Central memory CD8-positive, alpha-beta T cell (primary cell): ENCODE measurements around the gene ANKRD44.
A peak's percentile ranks its signal among the peaks of the same experiment; 100 is the strongest.

Source experiments
- ATAC-seq: fragments of 150-1000 bp; cut with Tn5 transposase; replicated peaks from 2 replicates; pipeline ENCODE4 v1.10.0; 2022; ENCODE audit warnings: mild to moderate bottlenecking, moderate FRiP score, moderate number of reproducible peaks; ENCODE audit not compliant: poor library complexity, severe bottlenecking; ENCODE audit errors: extremely low read depth
- DNase-seq, 2 donors: peaks; one replicate each; pipeline ENCODE4 v3.0.0; 2021; ENCODE audit warnings: low spot score in 2 of 2
- H3K27ac Mint-ChIP-seq: one replicate; pipeline ENCODE4 v1.8.0; 2022; ENCODE audit warnings: low read depth, mild to moderate bottlenecking, moderate library complexity, mixed read lengths
- H3K27me3 Mint-ChIP-seq: one replicate; pipeline ENCODE4 v1.8.0; 2022; ENCODE audit warnings: mixed read lengths
- H3K36me3 Mint-ChIP-seq: one replicate; pipeline ENCODE4 v1.8.0; 2022; ENCODE audit warnings: mild to moderate bottlenecking, moderate library complexity, mixed read lengths; ENCODE audit not compliant: insufficient read depth
- H3K4me1 Mint-ChIP-seq: one replicate; pipeline ENCODE4 v1.8.0; 2022; ENCODE audit warnings: mixed read lengths
- H3K4me3 Mint-ChIP-seq: one replicate; pipeline ENCODE4 v1.8.0; 2022; ENCODE audit warnings: mild to moderate bottlenecking, moderate library complexity, mixed read lengths
- H3K9me3 Mint-ChIP-seq: one replicate; pipeline ENCODE4 v1.8.0; 2022; ENCODE audit warnings: mixed read lengths

Gene ANKRD44

GRCh38 chr2:197200762-197201058 lies 109.9 kb downstream of the ANKRD44 start:
- Mint-ChIP-seq H3K36me3 (peaks cover 23% of the 10 kb centered on the region), H3K9me3 (no peaks in the 10 kb centered on the region), H3K4me1 (peaks cover 94% of the 10 kb centered on the region), H3K27ac (peak overlapping the region; percentile 91), H3K27me3 (no peaks in the 10 kb centered on the region), H3K4me3 (peak overlapping the region; percentile 81)
- ATAC-seq: no peak
- DNase-seq: no peak

- H3K27me3 Mint-ChIP-seq: no peaks in the 10 kb centered on the region
- no peak for ATAC-seq
- H3K4me3 Mint-ChIP-seq: peak overlapping the region; percentile 81
- peaks cover 94% of the 10 kb centered on the region for H3K4me1 Mint-ChIP-seq
- H3K9me3 Mint-ChIP-seq: no peaks in the 10 kb centered on the region
- peak overlapping the region; percentile 91 for H3K27ac Mint-ChIP-seq
- DNase-seq: no peak
- peaks cover 23% of the 10 kb centered on the region for H3K36me3 Mint-ChIP-seq
These were observed 110.4 kb downstream of the ANKRD44 start for GRCh38 chr2:197200051-197200761.

GRCh38 chr2:197198890-197199289 lies 111.7 kb downstream of the ANKRD44 start:
- Mint-ChIP-seq H3K27ac (peak overlapping the region; percentile 91), H3K4me3 (peak overlapping the region; percentile 81), H3K27me3 (no peaks in the 10 kb centered on the region), H3K9me3 (no peaks in the 10 kb centered on the region), H3K36me3 (peaks cover 24% of the 10 kb centered on the region), H3K4me1 (peaks cover 90% of the 10 kb centered on the region)
- ATAC-seq: peak; percentile 93
- peak; percentile 63 to 90 for DNase-seq

- peak overlapping the region; percentile 91 for H3K27ac Mint-ChIP-seq
- no peaks in the 10 kb centered on the region for H3K9me3 Mint-ChIP-seq
- DNase-seq: no peak
- no peak for ATAC-seq
- H3K4me1 Mint-ChIP-seq: peaks cover 81% of the 10 kb centered on the region
- H3K36me3 Mint-ChIP-seq: peaks cover 19% of the 10 kb centered on the region
- no peaks in the 10 kb centered on the region for H3K27me3 Mint-ChIP-seq
- peak overlapping the region; percentile 81 for H3K4me3 Mint-ChIP-seq
These were observed 112.7 kb downstream of the ANKRD44 start for GRCh38 chr2:197197895-197198311.

GRCh38 chr2:197196541-197197180 lies 113.9 kb downstream of the ANKRD44 start:
- Mint-ChIP-seq H3K36me3 (peaks cover 18% of the 10 kb centered on the region), H3K4me3 (peak overlapping the region; percentile 81), H3K9me3 (no peaks in the 10 kb centered on the region), H3K27ac (peak overlapping the region; percentile 91), H3K27me3 (no peaks in the 10 kb centered on the region), H3K4me1 (peaks cover 81% of the 10 kb centered on the region)
- no peak for ATAC-seq
- DNase-seq: no peak

GRCh38 chr2:197195518-197195917 lies 115.1 kb downstream of the ANKRD44 start:
- ATAC-seq: no peak
- Mint-ChIP-seq H3K4me3 (peak overlapping the region; percentile 43), H3K4me1 (peaks cover 81% of the 10 kb centered on the region), H3K36me3 (peaks cover 16% of the 10 kb centered on the region), H3K27me3 (no peaks in the 10 kb centered on the region), H3K27ac (peak overlapping the region; percentile 91), H3K9me3 (no peaks in the 10 kb centered on the region)
- DNase-seq: no peak

GRCh38 chr2:197191940-197192322 lies 118.6 kb downstream of the ANKRD44 start:
- Mint-ChIP-seq H3K27ac (peak overlapping the region; percentile 83), H3K4me3 (peak overlapping the region; percentile 52), H3K27me3 (no peaks in the 10 kb centered on the region), H3K9me3 (no peaks in the 10 kb centered on the region), H3K4me1 (peaks cover 78% of the 10 kb centered on the region), H3K36me3 (peaks cover 11% of the 10 kb centered on the region)
- DNase-seq (peak in 1 of 2 donors; percentile 67), ATAC-seq (peak; percentile 93)

GRCh38 chr2:197191177-197191939 lies 119.2 kb downstream of the ANKRD44 start:
- Mint-ChIP-seq H3K9me3 (no peaks in the 10 kb centered on the region), H3K4me1 (peaks cover 75% of the 10 kb centered on the region), H3K27me3 (no peaks in the 10 kb centered on the region), H3K36me3 (peaks cover 12% of the 10 kb centered on the region), H3K27ac (peak overlapping the region; percentile 83), H3K4me3 (peak overlapping the region; percentile 52)
- ATAC-seq: peak; percentile 66
- no peak for DNase-seq

GRCh38 chr2:197190100-197190432 lies 120.5 kb downstream of the ANKRD44 start:
- Mint-ChIP-seq H3K27me3 (no peaks in the 10 kb centered on the region), H3K9me3 (no peaks in the 10 kb centered on the region), H3K27ac (no peak overlapping the region), H3K4me3 (no peak overlapping the region), H3K36me3 (peaks cover 19% of the 10 kb centered on the region), H3K4me1 (peaks cover 67% of the 10 kb centered on the region)
- DNase-seq (no peak), ATAC-seq (no peak)

- H3K27me3 Mint-ChIP-seq: no peaks in the 10 kb centered on the region
- ATAC-seq (no peak), DNase-seq (no peak)
- H3K36me3 Mint-ChIP-seq: peaks cover 22% of the 10 kb centered on the region
- no peak overlapping the region for H3K4me3 Mint-ChIP-seq
- H3K9me3 Mint-ChIP-seq: no peaks in the 10 kb centered on the region
- peaks cover 64% of the 10 kb centered on the region for H3K4me1 Mint-ChIP-seq
- H3K27ac Mint-ChIP-seq: peak overlapping the region; percentile 35
These were observed 121.0 kb downstream of the ANKRD44 start for GRCh38 chr2:197189426-197190099.

- DNase-seq (no peak), ATAC-seq (no peak)
These were observed 124.9 kb downstream of the ANKRD44 start for GRCh38 chr2:197185676-197186075.

GRCh38 chr2:197184959-197185586 lies 125.5 kb downstream of the ANKRD44 start:
- no peak overlapping the region for H3K27ac Mint-ChIP-seq
- ATAC-seq (no peak), DNase-seq (no peak)
- H3K4me1 Mint-ChIP-seq: peaks cover 72% of the 10 kb centered on the region
- H3K36me3 Mint-ChIP-seq: peaks cover 39% of the 10 kb centered on the region
- H3K9me3 Mint-ChIP-seq: no peaks in the 10 kb centered on the region
- H3K4me3 Mint-ChIP-seq: no peak overlapping the region
- H3K27me3 Mint-ChIP-seq: no peaks in the 10 kb centered on the region

More at GRCh38 chr2:197185676-197186075, 124.9 kb downstream of the ANKRD44 start:
- Mint-ChIP-seq H3K27me3 (no peaks in the 10 kb centered on the region), H3K9me3 (no peaks in the 10 kb centered on the region), H3K27ac (no peak overlapping the region), H3K4me3 (no peak overlapping the region), H3K4me1 (peaks cover 72% of the 10 kb centered on the region), H3K36me3 (peaks cover 34% of the 10 kb centered on the region)
